Fibroblast of gingiva (primary cell): ENCODE results near the gene SPEM3.
"Not testable (repeated sequence)": the region's sequence is repeated elsewhere in the genome, so short reads cannot be mapped to it uniquely, and the experiment has no call there.

Experiments
- DNase-seq: peaks from one replicate; pipeline ENCODE4 v3.0.0-alpha.2; 2011; ENCODE audit warnings: low read depth

SPEM3 gene

GRCh38 chr17:7474767-7475166, 46.1 kb downstream of the SPEM3 start:
- DNase-seq: not testable (repeated sequence)

- peak; percentile 37 for DNase-seq
Observed at GRCh38 chr17:7475764-7476422, 47.2 kb downstream of the SPEM3 start.

- no peak for DNase-seq
Observed at GRCh38 chr17:7476494-7476893, 47.8 kb downstream of the SPEM3 start.

- DNase-seq: no peak
Observed at GRCh38 chr17:7476951-7477350, 48.3 kb downstream of the SPEM3 start.

GRCh38 chr17:7477392-7478275, 49.0 kb downstream of the SPEM3 start:
- peak; percentile 94 for DNase-seq

- peak; percentile 60 for DNase-seq
Observed at GRCh38 chr17:7478276-7479212, 49.9 kb downstream of the SPEM3 start.

GRCh38 chr17:7479213-7480088, 50.8 kb downstream of the SPEM3 start, which contains the start of gene ZBTB4:
ZBTB4 (minus strand) TSS chr17:7479631; CDS start chr17:7466801, 12,830 bp downstream.
- peak; percentile 46 for DNase-seq

- DNase-seq: no peak
Observed at GRCh38 chr17:7480089-7480384, 51.4 kb downstream of the SPEM3 start.

- not testable (repeated sequence) for DNase-seq
Observed at GRCh38 chr17:7481275-7481674, 52.6 kb downstream of the SPEM3 start, which contains the start of gene SLC35G6. SLC35G6 (plus strand) TSS chr17:7481446; CDS start chr17:7481517, 71 bp downstream.

- not testable (repeated sequence) for DNase-seq
Observed at GRCh38 chr17:7481842-7482741, 53.4 kb downstream of the SPEM3 start.
